ENCODE measurements around the gene DNAJB12. TPM values are rescaled to one million over a fixed set of nuclear protein-coding genes. Genes with fewer than 3 reads are reported as not detected.

Gene DNAJB12
- polyA plus RNA-seq, 6 donors from 2014 or later = 15.7 to 28.4 (median 18.6) TPM

DNA sequence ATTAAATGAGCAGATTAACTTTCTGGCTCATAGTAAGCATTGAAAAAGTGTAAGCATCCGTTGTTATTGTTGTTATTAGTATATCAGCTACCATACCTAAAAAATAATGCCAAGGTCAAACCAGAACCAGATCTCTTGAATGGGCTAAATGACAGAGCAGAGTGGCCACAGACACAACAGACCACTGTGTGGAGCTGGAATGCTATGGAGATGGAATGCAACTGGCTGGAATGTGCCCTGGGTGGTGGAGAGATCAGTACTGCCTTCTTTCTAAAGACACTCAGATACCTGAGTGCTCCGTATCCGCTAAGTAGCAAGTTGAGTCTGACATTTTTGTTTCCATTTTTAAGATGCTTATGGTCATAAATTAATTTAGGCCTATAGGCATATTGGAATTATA is 20.5 kb upstream of the DNAJB12 start:
- Mint-ChIP-seq H3K4me1 (peaks cover 0 to 4% (median 0%) of the 10 kb centered on the region in 3 donors), H3K4me3 (no peak overlapping the region), H3K27ac (no peak overlapping the region), H3K36me3 (no peaks in the 10 kb centered on the region), H3K27me3 (no peaks in the 10 kb centered on the region), H3K9me3 (no peaks in the 10 kb centered on the region)
- ATAC-seq (ENCODE audit: low read depth in 2 of 2) = no peak
- DNase-seq = no peak

DNA sequence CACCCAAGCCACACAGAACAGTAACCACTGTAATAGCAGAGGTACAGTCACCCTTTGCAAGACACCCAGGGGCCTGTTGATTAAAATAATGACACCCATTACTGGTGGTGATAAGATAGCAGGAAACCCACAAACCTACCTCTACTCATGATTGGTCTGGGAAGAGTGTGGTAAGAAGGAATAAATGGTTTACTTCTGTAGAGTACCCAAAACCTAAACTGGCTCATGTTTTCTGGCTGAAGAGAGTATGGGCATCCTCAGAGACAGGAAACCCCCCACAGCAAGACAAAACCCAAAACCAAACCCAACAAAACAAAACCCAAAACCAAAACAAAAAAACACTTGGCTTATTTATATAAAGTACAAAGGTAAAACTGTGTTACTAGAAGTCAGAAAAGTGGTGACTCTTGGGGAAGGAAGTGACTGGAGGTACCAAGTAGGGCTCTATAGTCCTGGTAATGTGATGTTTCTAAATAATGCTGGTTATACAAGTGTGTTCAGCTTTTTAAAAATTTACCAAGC is 15.5 kb upstream of the DNAJB12 start:
- H3K36me3 Mint-ChIP-seq = peaks cover 0 to 18% of the 10 kb centered on the region in 2 donors
- H3K9me3 Mint-ChIP-seq = no peaks in the 10 kb centered on the region
- H3K27ac Mint-ChIP-seq = no peak overlapping the region
- H3K4me3 Mint-ChIP-seq = no peak overlapping the region
- ATAC-seq (ENCODE audit: low read depth in 2 of 2) (no peak), DNase-seq (no peak)
- H3K27me3 Mint-ChIP-seq = no peaks in the 10 kb centered on the region
- peaks cover 2% of the 10 kb centered on the region in 3 donors for H3K4me1 Mint-ChIP-seq

DNA sequence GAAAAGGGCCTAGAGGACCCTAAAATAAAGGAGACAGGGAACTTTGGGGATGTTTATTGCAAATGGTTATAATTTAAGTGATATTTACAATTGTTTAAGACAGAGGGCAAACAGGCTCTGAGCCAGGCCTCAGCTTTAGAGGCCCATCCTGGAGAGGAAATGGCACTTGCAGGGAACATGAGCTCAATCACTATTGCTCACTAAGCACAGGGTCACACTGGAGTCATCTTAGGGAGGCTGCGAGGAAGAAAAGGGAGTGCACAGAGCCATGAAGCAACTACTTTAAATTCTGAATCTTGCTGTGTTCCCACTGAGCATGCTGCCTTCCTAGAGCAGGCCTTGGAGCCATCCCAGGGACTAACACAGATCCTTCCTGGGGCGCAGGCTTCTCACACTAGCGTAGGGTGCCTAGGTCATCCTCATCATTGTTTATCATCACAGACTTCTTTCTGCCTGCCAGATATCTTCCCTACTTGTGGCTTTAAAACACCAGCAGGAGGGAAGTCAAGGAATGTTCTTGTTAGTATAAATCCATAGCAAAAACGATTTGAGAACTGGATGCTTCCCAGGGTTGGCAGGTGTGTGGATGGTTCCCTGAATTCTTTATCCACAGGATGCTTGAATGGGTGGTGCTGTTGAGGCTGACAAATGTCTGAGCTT is 12.7 kb upstream of the DNAJB12 start:
- Mint-ChIP-seq H3K4me1 (peaks cover 11 to 17% (median 15%) of the 10 kb centered on the region in 3 donors), H3K27ac (peak overlapping the region in 1 of 6 donors; percentile 37), H3K36me3 (peaks cover 0 to 18% of the 10 kb centered on the region in 2 donors), H3K27me3 (no peaks in the 10 kb centered on the region), H3K4me3 (peak overlapping the region in 1 of 8 donors; percentile 27), H3K9me3 (no peaks in the 10 kb centered on the region)
- ATAC-seq (ENCODE audit: low read depth in 2 of 2) (no peak), DNase-seq (no peak)

DNA sequence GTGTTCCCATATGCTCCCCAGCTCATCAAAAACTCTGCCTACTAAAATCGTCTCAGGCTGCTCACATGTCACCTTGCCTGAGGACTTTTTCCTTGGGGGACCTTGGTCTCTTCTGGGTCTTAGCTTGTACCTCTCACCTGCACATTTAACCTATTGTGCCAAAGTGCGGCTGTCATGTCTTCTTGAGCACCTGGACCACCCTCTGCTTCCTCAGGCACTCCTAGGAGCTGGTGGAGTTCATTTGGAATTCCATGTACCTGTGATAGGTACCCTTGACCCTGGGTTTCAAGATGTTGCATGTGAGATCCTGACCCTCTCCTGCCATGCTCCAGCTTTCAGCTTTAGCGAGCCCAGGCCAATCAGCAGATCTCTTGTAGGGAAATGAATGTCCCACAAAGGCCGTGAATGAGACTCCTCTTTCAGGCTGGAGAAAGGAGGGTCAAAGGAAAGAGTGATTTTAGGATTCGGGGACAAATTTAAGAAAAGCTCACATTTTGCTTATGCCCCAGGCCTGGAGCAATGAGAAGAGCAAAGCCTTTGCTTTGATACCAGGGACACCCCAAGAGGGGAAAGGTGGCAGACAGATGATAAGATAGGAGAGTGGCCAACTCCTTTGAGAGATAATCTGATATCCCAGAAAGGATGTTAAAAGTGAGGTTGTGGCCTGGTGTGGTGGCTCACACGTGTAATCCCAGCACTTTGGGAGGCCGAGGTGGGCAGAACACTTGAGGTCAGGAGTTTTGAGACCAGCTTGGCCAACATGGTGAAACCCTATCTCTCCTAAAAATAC is 10.6 kb upstream of the DNAJB12 start:
- peak overlapping the region in 2 of 8 donors; percentile 15 to 26 for H3K4me3 Mint-ChIP-seq
- no peaks in the 10 kb centered on the region for H3K27me3 Mint-ChIP-seq
- DNase-seq (no peak), ATAC-seq (ENCODE audit: low read depth in 2 of 2) (no peak)
- H3K36me3 Mint-ChIP-seq = peaks cover 0 to 18% of the 10 kb centered on the region in 2 donors
- peaks cover 11 to 17% (median 15%) of the 10 kb centered on the region in 3 donors for H3K4me1 Mint-ChIP-seq
- H3K9me3 Mint-ChIP-seq = no peaks in the 10 kb centered on the region
- peak overlapping the region; percentile 27 to 82 (median 50) for H3K27ac Mint-ChIP-seq

DNA sequence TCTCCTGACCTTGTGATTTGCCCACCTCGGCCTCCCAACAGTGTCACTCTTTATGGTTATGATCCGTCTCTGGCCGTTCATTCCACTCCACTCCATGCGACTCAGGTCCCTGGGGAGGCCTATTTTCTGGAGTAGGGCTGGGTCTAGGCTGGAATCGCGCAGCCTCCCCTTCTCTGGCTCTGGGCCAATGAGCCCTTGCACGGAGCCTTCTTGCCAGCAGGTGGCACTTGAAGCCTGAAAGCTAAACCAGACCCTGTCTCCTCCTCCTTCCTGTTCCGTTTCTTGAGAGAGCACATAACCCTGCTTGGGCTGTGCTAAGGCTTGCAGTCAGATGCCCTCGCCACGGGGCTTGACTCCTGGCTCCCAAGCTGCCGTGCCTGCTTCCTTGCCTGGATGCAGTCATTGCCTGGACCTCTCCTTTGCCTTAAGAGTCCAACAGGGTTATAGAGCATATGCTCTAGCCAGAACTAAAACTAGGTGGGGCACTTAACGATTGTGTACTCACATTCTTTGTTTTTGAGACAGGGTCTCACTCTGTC is 9.6 kb upstream of the DNAJB12 start:
- peak; percentile 82 for DNase-seq
- no peaks in the 10 kb centered on the region for H3K27me3 Mint-ChIP-seq
- H3K27ac Mint-ChIP-seq = peak overlapping the region in 5 of 6 donors; percentile 44 to 84 (median 69)
- peak overlapping the region in 7 of 8 donors; percentile 9 to 89 (median 69) for H3K4me3 Mint-ChIP-seq
- H3K9me3 Mint-ChIP-seq = no peaks in the 10 kb centered on the region
- H3K36me3 Mint-ChIP-seq = peaks cover 0 to 18% of the 10 kb centered on the region in 2 donors
- ATAC-seq (ENCODE audit: low read depth in 2 of 2) = peak; percentile 100
- peaks cover 11 to 17% (median 15%) of the 10 kb centered on the region in 3 donors for H3K4me1 Mint-ChIP-seq

DNA sequence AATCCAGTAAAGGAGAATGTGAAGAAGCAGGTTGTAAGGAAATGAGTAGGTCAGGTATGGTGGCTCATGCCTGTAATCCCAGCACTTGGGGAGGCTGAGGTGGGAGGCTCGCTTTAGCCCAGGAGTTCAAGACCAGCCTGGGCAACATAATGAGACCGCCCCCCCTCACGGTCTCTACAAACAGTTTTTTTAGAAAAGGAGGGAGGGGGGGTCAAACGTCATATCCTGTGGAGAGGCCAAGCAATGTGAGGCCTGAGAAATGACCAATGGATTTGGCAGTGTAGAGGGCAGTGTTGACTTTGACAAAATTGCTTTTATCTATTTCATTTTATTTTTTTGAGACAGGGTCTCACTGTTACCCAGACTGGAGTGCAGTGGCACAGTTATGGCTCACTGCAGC is 2.3 kb upstream of the DNAJB12 start:
- no peak overlapping the region for H3K4me3 Mint-ChIP-seq
- peaks cover 13 to 39% (median 24%) of the 10 kb centered on the region in 3 donors for H3K4me1 Mint-ChIP-seq
- DNase-seq = no peak
- H3K9me3 Mint-ChIP-seq = no peaks in the 10 kb centered on the region
- no peak overlapping the region for H3K27ac Mint-ChIP-seq
- no peak for ATAC-seq (ENCODE audit: low read depth in 2 of 2)
- H3K27me3 Mint-ChIP-seq = no peaks in the 10 kb centered on the region
- H3K36me3 Mint-ChIP-seq = peaks cover 0 to 6% of the 10 kb centered on the region in 2 donors

DNA sequence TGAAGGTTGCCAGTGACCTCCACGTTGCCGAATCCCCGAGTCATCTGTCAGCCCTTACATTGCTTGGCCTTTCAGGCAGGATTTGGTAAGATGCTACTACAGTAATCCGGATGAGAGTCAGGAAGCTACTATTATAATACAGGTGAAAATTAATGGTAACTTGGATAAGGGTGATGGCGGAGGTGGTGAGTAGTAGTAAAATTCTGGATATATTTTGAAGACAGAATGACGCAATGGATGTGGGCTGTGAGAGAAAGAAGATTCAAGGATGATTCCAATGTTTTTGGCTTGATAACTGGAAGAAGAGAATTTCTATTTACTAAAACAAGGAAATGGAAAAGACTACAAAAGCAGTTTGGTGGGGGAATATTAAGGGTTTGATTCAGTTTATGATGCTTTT is 1.4 kb upstream of the DNAJB12 start:
- H3K36me3 Mint-ChIP-seq = peaks cover 0 to 7% of the 10 kb centered on the region in 2 donors
- peak overlapping the region in 2 of 6 donors; percentile 70 to 79 for H3K27ac Mint-ChIP-seq
- ATAC-seq (ENCODE audit: low read depth in 2 of 2) = no peak

DNA sequence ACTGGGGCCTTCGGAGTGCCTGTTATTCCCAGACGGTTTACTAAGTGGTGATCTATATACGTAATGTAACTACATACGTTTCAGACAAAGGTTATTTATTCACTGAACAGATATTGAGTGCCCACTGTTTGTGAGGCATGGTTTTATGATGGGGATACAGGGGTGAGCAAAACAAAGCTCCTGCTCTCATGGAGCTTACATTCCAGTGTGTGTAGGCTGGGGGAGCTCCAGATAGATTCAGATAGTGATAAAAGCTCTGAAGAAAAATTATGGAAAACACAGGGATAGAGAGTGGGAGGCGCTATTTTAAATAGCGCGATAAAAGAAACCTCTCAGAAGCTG is 466 bp upstream of the DNAJB12 start:
- Mint-ChIP-seq H3K4me3 (peak overlapping the region; percentile 94 to 100 (median 98)), H3K27ac (peak overlapping the region; percentile 97 to 99 (median 98)), H3K9me3 (no peaks in the 10 kb centered on the region), H3K36me3 (peaks cover 0 to 7% of the 10 kb centered on the region in 2 donors), H3K27me3 (no peaks in the 10 kb centered on the region), H3K4me1 (peaks cover 22 to 52% (median 40%) of the 10 kb centered on the region in 3 donors)
- no peak for ATAC-seq (ENCODE audit: low read depth in 2 of 2)
- no peak for DNase-seq

More for the DNA sequence above, 1.4 kb upstream of the DNAJB12 start:
- Mint-ChIP-seq H3K4me3 (peak overlapping the region in 7 of 8 donors; percentile 9 to 100 (median 96)), H3K9me3 (no peaks in the 10 kb centered on the region), H3K4me1 (peaks cover 22 to 45% (median 33%) of the 10 kb centered on the region in 3 donors), H3K27me3 (no peaks in the 10 kb centered on the region)
- no peak for DNase-seq

DNA sequence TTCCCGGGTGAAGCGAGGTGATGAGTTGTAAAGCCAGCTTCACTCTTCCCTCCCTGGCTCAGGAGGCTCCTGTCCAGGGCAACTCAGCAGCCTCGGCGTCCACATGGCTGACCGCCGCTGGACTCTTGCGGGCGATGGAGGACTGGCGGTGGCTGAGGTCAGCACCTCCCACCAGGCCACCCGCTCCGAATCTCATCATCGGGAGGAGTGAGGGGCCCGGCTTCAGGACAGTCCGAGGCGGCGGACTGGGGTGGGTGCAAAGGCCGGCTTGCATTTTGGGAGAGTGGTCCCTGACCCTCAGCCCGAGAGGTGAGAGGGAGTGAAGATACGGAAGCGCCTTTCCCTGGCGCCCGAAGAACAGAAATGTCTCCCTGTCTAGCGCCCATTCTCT is 759 bp downstream of the DNAJB12 start:
- Mint-ChIP-seq H3K27ac (peak overlapping the region; percentile 97 to 99 (median 98)), H3K9me3 (no peaks in the 10 kb centered on the region), H3K4me3 (peak overlapping the region; percentile 94 to 100 (median 98)), H3K4me1 (peaks cover 25 to 57% (median 47%) of the 10 kb centered on the region in 3 donors), H3K36me3 (peaks cover 0 to 17% of the 10 kb centered on the region in 2 donors), H3K27me3 (no peaks in the 10 kb centered on the region)
- no peak for DNase-seq
- ATAC-seq (ENCODE audit: low read depth in 2 of 2) = no peak

DNA sequence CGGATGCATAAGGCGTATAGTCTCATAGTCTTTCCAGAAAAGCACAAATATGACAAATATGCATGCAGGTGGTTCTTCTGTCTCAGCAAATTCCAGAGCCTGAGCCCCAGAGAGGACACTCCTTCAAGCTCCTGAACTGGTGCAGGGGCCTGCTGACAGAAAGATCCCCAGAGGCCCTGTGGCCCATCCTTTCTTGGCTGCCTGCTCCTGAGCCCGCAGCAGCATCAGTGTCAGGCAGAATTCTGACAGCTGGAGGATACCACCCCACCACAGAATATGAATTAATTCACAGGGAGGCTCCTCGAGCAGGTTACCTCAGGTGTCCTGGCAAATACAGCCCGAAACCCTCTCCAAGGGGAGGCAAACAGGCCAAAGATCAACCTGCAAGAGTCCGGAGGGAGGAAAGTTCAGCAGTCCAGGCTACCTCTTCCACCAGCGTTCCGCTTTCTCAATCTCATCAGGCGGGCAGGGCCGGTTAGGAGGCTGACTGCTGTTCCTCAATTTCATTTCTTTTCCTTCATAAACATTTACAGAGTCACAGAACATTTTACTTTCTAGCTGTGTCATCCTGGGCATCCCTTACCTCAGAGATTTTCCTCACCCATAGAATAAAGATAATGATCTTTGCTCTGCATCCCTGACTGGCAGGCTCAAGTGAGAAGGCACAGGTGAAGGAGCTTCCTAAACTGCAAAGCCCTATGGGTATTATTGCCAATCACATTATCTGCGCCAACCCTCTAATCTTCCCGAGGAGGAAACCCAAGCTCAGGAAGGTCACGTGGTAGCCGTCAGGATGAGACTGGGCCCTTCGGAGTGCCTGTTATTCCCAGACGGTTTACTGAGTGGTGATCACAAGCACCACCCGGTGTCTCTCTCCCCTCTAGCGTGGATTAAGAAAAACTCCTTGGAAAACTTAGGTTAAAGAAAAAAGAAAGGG is 1.4 kb downstream of the DNAJB12 start:
- Mint-ChIP-seq H3K4me3 (peak overlapping the region; percentile 94 to 100 (median 98)), H3K36me3 (peaks cover 0 to 21% of the 10 kb centered on the region in 2 donors), H3K9me3 (no peaks in the 10 kb centered on the region), H3K4me1 (peaks cover 26 to 57% (median 47%) of the 10 kb centered on the region in 3 donors), H3K27me3 (no peaks in the 10 kb centered on the region), H3K27ac (peak overlapping the region; percentile 39 to 99 (median 97))
- DNase-seq (no peak), ATAC-seq (ENCODE audit: low read depth in 2 of 2) (no peak)

DNA sequence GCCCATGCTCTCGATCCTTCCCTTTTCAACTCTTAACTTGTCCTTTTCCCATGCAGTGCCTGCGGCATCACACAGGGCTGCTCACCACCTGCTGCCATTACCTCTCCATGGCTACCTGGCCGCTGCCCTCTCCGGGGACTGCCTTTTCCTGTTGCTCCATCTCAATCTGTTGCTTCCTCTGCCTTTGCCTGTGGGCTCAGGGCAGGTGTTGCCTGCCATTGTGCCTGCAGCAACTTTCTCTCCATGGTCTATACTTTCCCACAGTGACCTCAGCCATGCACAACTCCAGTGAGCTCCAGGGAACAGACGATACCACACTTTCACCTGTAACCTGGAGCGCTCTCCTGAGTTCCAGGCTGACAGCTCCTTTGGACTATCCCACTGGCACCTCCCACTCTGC is 3.2 kb downstream of the DNAJB12 start:
- Mint-ChIP-seq H3K27ac (peak overlapping the region in 2 of 6 donors; percentile 43 to 50), H3K4me3 (peak overlapping the region in 2 of 8 donors; percentile 85 to 96), H3K36me3 (peaks cover 0 to 21% of the 10 kb centered on the region in 2 donors), H3K27me3 (no peaks in the 10 kb centered on the region), H3K9me3 (no peaks in the 10 kb centered on the region), H3K4me1 (peaks cover 26 to 57% (median 47%) of the 10 kb centered on the region in 3 donors)
- DNase-seq (no peak), ATAC-seq (ENCODE audit: low read depth in 2 of 2) (no peak)

DNA sequence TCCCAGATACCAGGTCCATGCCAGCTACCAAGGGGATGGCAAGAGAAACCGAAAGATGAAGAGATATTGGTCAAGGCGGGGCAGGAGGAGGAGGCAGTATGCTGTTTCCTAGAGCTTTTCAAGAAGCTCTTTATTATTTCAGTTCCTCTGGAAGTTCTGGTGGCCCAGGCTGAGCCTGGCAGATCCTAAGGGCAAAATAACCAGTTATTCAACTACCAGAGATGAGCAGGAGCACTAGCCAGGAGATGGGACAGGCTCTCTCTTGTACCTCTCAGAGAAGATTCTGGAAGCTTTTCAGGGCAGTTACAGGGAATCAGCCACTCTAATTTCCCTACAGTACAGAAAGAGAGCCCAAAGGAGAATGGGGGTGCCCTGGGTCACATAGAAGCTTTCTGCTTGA is 5.3 kb downstream of the DNAJB12 start:
- H3K9me3 Mint-ChIP-seq = no peaks in the 10 kb centered on the region
- H3K27me3 Mint-ChIP-seq = no peaks in the 10 kb centered on the region
- H3K36me3 Mint-ChIP-seq = peaks cover 0 to 21% of the 10 kb centered on the region in 2 donors
- no peak for ATAC-seq (ENCODE audit: low read depth in 2 of 2)
- H3K27ac Mint-ChIP-seq = no peak overlapping the region
- H3K4me3 Mint-ChIP-seq = peak overlapping the region in 2 of 8 donors; percentile 5 to 71
- DNase-seq = no peak
- peaks cover 20 to 56% (median 42%) of the 10 kb centered on the region in 3 donors for H3K4me1 Mint-ChIP-seq

Measured in naive B cell (primary cell).